GM19328 (cell line): ENCODE data around the gene RECQL5.
A peak's percentile ranks its signal among the peaks of the same experiment; 100 is the strongest.
"Not testable (repeated sequence)": the region's sequence is repeated elsewhere in the genome, so short reads cannot be mapped to it uniquely, and the experiment has no call there.

Experiments used
- ATAC-seq: cut with Tn5 transposase; IDR thresholded peaks from one replicate; pipeline ENCODE4 v1.9.1; 2021; ENCODE audit warnings: mild to moderate bottlenecking, moderate library complexity; ENCODE audit not compliant: unreplicated experiment

The RECQL5 gene

GRCh38 chr17:75595920-75596313, 71.0 kb downstream of the RECQL5 start:
- ATAC-seq: no peak

DNA sequence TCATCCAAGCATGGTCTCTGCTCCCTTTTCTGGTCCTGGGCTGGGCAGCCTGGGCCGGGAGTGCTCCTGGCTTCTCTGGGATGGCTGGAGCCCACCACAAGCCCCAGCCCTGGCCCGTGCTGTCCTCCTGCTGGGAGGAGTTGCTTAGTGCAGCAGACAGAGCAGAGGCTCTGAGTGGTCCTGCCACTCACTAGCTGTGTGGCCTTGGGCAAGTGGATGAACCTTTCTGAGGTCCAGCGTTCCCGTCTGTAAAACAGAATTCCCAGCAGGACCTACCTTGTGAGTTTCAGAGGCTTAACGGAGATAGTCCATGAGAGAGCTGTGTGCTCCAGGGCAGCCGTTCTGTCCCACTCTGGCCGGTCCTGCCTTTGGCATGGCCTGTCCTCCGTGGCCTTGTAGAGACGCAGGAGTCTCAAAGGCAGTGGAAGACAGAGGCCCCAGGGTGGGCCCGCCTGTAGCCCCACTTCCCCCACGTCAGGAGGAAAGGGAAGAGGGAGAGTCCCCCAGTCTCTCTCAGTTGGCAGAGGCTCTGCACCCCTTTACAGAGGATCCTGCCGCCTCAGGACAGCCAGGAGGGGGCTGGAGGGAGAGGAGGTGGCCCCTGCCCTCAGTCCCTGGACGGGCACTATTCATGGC, 71.6 kb downstream of the RECQL5 start:
- no peak for ATAC-seq

GRCh38 chr17:75594499-75595283, 72.3 kb downstream of the RECQL5 start:
- ATAC-seq: no peak

DNA sequence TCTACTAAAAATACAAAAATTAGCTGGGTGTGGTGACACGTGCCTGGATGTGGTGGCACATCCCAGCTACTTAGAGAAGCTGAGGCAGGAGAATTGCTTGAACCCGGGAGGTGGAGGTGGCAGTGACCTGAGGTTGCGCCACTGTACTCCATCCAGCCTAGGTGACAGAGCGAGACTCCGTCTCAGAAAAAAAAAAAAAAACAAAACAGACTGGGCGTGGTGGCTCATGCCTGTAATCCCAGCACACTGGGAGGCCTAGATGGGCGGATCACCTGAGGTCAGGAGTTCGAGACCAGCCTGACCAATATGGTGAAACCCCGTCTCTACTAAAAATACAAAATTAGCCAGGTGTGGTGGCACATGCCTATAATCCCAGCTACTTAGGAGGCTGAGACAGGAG, 73.5 kb downstream of the RECQL5 start:
- ATAC-seq: not testable (repeated sequence)

DNA sequence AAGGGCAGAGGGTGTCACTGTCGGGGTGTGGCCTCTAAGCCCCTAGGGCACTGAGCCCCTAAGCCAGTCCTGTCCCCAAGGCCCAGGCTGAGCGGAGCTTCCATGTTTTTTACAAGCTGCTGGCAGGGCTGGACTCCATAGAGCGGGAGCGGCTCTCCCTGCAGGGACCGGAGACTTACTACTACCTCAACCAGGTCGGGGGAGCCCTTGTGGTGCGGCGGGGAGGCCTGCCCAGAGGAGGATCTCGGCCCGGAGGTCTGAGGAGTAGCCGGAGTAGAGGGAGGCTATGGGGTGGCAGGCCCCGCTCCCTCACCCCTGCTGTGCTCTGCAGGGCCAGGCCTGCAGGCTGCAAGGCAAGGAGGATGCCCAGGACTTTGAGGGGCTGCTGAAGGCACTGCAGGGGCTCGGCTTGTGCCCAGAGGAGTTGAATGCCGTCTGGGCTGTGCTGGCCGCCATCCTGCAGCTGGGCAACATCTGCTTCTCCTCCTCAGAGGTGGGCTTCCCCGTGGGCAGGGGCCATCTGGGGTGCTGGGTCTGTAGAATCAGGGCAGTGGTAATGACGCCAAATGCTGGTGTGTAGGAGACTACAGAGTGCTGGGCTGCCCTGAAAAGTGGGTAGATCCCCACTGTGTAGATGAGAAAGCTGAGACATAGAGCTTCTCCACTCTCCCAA, 74.5 kb downstream of the RECQL5 start:
- no peak for ATAC-seq

- ATAC-seq: no peak
Observed at GRCh38 chr17:75591722-75592302, 75.1 kb downstream of the RECQL5 start.

DNA sequence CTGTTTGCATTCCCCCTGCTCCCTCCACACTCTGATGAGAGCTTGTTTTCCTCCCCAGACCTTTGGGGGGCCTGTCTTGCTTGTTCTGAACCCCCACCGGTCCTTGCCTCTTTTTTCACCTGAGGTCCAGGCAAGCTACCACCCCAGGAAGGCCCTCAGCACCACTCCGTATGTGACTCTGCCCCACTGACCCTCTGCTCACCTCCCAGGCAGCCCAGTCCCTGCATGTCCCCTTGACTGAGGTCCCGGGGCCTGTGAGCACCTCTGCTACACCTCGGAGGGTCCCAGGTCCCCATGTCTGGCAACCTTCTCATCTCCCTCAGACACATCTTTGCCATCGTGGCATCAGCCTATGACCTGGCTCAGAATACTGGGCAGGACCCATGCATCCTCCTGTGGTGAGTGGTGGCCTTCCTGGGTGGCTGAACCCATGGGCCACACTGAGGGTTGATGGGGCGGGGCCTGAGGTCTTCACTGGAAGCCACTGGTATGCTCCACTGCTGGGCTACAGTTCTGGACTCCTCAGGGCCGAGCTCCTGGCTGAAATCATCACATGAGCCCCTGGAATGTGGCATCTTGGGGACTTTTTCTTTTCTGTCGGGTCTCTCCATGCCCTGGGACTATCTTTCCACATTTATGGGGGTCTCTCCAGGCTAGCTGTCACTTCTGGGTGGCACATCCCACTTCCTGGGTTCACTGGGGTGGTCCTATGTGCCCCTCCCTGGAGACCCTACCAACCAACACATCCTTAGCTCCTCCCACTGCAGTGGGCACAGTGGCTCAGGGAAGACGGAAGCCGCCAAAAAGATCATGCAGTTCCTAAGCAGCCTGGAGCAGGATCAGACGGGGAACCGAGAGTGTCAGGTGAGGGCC, 75.9 kb downstream of the RECQL5 start:
- no peak for ATAC-seq

- no peak for ATAC-seq
Observed at GRCh38 chr17:75590314-75590761, 76.6 kb downstream of the RECQL5 start.

DNA sequence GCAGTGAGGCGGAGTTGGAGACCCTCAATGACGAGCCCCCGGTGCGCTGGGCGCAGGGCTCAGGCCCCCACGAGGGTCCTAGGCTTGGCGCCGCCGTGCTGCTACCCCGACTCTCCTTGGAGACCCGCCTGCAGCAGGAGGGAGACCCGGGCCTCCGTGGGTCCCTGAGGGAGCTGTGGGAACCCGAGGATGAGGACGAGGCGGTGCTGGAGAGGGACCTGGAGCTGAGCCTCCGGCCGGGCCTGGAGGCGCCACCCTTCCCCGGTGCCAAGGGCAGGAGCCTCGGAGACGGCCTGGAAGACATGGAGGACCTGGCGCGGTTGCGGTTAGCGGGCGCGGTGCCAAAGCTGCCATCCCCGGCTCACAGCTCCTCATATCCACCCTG, 77.0 kb downstream of the RECQL5 start:
- ATAC-seq: no peak

GRCh38 chr17:75589012-75589918, 77.7 kb downstream of the RECQL5 start:
- peak; percentile 79 for ATAC-seq

DNA sequence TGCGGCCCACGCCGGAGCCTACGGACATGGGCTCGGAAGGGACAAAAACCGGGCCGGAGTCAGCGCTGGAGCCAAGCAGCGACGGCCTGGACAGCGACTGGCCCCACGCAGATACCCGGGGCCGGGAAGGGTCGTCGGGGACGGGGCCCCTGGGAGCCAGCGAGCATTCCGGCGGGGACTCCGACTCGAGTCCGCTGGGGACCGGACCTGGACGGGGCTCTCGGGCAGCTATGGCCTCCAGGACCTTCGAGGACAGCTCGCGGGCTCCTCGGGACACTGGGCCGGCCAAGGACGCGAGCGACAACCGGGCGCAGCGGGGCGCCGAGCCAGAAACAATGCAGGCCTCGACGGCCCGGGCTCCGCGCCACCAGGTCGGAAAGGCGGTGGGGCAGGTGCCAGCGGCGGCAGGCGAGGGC, 78.3 kb downstream of the RECQL5 start:
- ATAC-seq: no peak

- ATAC-seq: no peak
Observed at GRCh38 chr17:75587675-75588595, 79.0 kb downstream of the RECQL5 start, which contains the start of gene MYO15B. MYO15B (plus strand) TSS chr17:75587800; CDS start chr17:75588058, 258 bp downstream.

- ATAC-seq: no peak
Observed at GRCh38 chr17:75584849-75585175, 82.1 kb downstream of the RECQL5 start.

DNA sequence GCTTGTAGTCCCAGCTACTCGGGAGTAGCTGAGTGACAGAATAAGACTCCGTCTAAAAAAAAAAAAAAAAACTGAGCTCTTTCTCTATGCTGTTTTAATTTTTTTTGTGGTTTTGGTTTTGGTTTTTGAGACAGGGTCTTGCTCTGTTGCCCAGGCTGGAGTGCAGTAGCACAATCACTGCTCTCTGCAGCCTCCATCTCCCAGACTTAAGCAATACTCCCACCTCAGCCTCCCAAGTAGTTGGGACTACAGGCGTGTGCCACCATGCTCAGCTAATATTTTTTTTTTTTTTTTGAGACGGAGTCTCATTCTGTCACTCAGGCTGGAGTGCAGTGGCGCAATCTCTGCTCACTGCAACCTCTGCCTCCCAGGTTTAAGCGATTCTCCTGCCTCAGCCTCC, 83.8 kb downstream of the RECQL5 start:
- ATAC-seq: not testable (repeated sequence)

DNA sequence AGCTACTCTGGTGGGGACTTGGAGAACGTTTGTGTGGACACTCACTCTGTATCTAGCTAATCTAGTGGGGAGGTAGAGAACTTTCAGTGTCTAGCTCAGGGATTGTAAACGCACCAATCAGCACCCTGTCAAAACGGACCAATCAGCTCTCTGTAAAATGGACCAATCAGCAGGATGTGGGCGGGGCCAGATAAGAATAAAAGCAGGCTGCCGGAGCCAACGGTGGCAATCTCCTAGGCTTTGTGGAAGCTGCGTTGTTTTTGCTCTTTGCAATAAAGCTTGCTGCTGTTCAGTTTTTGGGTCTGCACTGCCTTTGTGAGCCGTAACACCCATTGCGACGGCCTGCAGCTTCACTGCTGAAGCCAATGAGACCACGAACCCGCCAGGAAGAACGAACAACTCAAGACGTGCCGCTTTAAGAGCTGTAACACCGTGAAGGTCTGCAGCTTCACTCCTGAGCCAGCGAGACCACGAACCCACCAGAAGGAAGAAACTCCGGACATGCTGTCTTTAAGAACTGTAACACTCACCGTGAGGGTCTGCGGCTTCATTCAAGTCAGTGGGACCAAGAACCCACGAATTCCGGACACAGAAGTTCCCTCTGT, 85.7 kb downstream of the RECQL5 start:
- ATAC-seq: not testable (repeated sequence)
